A549 treated with DMSO at 1 μM for 4 hours (cell line): ENCODE data around the gene RAPH1. TPM values are rescaled to one million over a fixed set of nuclear protein-coding genes. Genes with fewer than 3 reads are reported as not detected.

ENCODE experiments used
- total RNA-seq: library from RNA; stranded (reverse); fragments of 200-300 nt; extraction: Qiagen RNA extraction; gene quantifications from 5 replicates; pipeline ENCODE4 v1.2.3, GENCODE V29; 2022; ENCODE audit warnings: low read depth

Gene RAPH1
- total RNA-seq, result 5.7 to 7.6 TPM (median 7.3 TPM) in 5 replicates

GRCh38 chr2:203535078-203535783 is at the start of gene RAPH1:
TSS of gene RAPH1 (minus strand) at chr2:203535301. CDS start at chr2:203495353, 39,948 bp downstream.

Other genes starting within 250 kb of the RAPH1 start
- 45.2 to 71.5 TPM (median 67.6 TPM) in 5 replicates for gene ABI2, start 206.9 kb downstream of the RAPH1 start, total RNA-seq
- gene CD28, start 171.3 kb upstream of the RAPH1 start, total RNA-seq, result not detected in 5 replicates